Measurements from ENCODE around the gene WDR90.

The WDR90 gene

DNA sequence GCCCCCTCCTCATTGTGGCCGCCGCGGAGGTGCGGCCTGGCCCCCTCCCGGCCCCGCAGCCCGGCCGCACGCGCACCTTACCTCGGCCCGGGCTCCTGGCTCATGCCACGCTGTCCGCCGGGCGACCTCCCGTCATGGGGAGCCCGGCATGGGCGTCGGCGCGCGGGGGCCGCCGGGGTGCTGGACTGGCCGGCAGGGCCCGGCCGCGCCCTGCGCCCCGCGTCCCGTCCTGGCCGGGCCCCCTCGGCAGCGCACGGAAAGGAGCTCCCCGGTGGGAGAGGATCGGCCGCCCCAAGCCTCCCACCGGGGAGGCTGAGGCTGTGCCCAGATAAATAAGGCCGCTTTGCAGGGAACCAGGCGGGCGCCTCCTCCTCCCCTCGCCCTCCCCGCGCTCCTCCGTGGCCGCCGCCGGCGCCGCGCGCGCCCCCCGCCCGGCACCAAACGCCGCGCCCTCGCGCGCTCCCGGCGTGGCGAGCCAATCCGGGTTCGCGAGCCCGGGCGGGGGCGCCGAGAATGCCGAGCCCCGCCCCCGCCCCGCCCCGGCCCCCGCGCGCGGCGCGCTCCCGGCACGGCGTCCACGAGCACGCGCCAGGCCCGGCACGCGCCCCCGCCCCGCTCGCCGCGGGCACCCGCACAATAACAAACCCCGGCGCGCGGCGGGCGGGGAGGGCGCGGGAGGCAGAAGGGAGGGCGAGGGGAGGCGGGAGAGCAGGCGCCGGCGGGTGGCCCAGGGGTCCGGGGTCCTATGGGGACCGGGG, 56.4 kb downstream of the WDR90 start, which contains the start of gene FBXL16:
Gene FBXL16, minus strand, starts transcription at position 371 of the 758 bp plus-strand sequence. CDS start 8,396 bp downstream, outside the sequence.
- peaks cover 4% of the 10 kb centered on the region; the same call in 1 of the 2 replicates for H3K27me3 ChIP-seq (ENCODE audit: insufficient read depth, low read length)

GRCh38 chr16:706189-707061, 57.3 kb downstream of the WDR90 start:
- H3F3A ChIP-seq (ENCODE audit: insufficient read depth, low read length), result no peaks in the 10 kb centered on the region
- no peak overlapping the region for H3K4me2 ChIP-seq (ENCODE audit: low read length)
- H4K20me1 ChIP-seq (ENCODE audit: insufficient read depth, low read length), result no peaks in the 10 kb centered on the region
- peaks cover 8% of the 10 kb centered on the region; the same call in 1 of the 2 replicates for H3K27me3 ChIP-seq (ENCODE audit: insufficient read depth, low read length)
- H3K9me2 ChIP-seq (ENCODE audit: low read depth, low read length), result no peaks in the 10 kb centered on the region
- no peak overlapping the region for H3K27ac ChIP-seq (ENCODE audit: low read depth, low read length, poor library complexity, severe bottlenecking)
- H3K4me1 ChIP-seq (ENCODE audit: insufficient read depth, low read length, severe bottlenecking), result no peaks in the 10 kb centered on the region
- H3K9ac ChIP-seq (ENCODE audit: low read length), result no peak overlapping the region
- H3K79me2 ChIP-seq (ENCODE audit: insufficient read depth, low read length), result no peaks in the 10 kb centered on the region
- H3K4me3 ChIP-seq (ENCODE audit: low read depth, low read length, poor library complexity, severe bottlenecking), result no peak overlapping the region
- no peak for TF ChIP-seq EZH2 (IDR thresholded peaks at IDR 0.05; ENCODE audit: borderline replicate concordance, low read length)
- TF ChIP-seq, protein P1, sequence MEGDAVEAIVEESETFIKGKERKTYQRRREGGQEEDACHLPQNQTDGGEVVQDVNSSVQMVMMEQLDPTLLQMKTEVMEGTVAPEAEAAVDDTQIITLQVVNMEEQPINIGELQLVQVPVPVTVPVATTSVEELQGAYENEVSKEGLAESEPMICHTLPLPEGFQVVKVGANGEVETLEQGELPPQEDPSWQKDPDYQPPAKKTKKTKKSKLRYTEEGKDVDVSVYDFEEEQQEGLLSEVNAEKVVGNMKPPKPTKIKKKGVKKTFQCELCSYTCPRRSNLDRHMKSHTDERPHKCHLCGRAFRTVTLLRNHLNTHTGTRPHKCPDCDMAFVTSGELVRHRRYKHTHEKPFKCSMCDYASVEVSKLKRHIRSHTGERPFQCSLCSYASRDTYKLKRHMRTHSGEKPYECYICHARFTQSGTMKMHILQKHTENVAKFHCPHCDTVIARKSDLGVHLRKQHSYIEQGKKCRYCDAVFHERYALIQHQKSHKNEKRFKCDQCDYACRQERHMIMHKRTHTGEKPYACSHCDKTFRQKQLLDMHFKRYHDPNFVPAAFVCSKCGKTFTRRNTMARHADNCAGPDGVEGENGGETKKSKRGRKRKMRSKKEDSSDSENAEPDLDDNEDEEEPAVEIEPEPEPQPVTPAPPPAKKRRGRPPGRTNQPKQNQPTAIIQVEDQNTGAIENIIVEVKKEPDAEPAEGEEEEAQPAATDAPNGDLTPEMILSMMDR (IDR thresholded peaks at IDR 0.05; ENCODE audit: low read length), result no peak
- H3K36me3 ChIP-seq (ENCODE audit: insufficient read depth, low read length), result no peaks in the 10 kb centered on the region
- H2AFZ ChIP-seq (ENCODE audit: low read length), result no peak overlapping the region
- no peaks in the 10 kb centered on the region for H3K9me3 ChIP-seq (ENCODE audit: low read length)

More for the DNA sequence above, 56.4 kb downstream of the WDR90 start, which contains the start of gene FBXL16:
- Histone ChIP-seq H3K27ac (ENCODE audit: low read depth, low read length, poor library complexity, severe bottlenecking) (no peak within 1 kb of the TSS), H3K9me2 (ENCODE audit: low read depth, low read length) (no peaks in the 10 kb centered on the region), H3F3A (ENCODE audit: insufficient read depth, low read length) (no peaks in the 10 kb centered on the region), H3K9me3 (ENCODE audit: low read length) (no peaks in the 10 kb centered on the region), H3K4me3 (ENCODE audit: low read depth, low read length, poor library complexity, severe bottlenecking) (no peak within 1 kb of the TSS), H3K9ac (ENCODE audit: low read length) (no peak within 1 kb of the TSS), H4K20me1 (ENCODE audit: insufficient read depth, low read length) (no peaks in the 10 kb centered on the region), H2AFZ (ENCODE audit: low read length) (no peak within 1 kb of the TSS), H3K36me3 (ENCODE audit: insufficient read depth, low read length) (no peaks in the 10 kb centered on the region), H3K4me1 (ENCODE audit: insufficient read depth, low read length, severe bottlenecking) (no peaks in the 10 kb centered on the region), H3K79me2 (ENCODE audit: insufficient read depth, low read length) (no peaks in the 10 kb centered on the region), H3K4me2 (ENCODE audit: low read length) (no peak within 1 kb of the TSS)
- no peak for TF ChIP-seq EZH2 (IDR thresholded peaks at IDR 0.05; ENCODE audit: borderline replicate concordance, low read length)
- TF ChIP-seq, protein P1 (IDR thresholded peaks at IDR 0.05; ENCODE audit: low read length), result no peak

- Histone ChIP-seq H3K27me3 (ENCODE audit: insufficient read depth, low read length) (peaks cover 8% of the 10 kb centered on the region; the same call in 1 of the 2 replicates), H3K4me3 (ENCODE audit: low read depth, low read length, poor library complexity, severe bottlenecking) (no peak overlapping the region), H3K4me1 (ENCODE audit: insufficient read depth, low read length, severe bottlenecking) (no peaks in the 10 kb centered on the region), H3K36me3 (ENCODE audit: insufficient read depth, low read length) (no peaks in the 10 kb centered on the region), H2AFZ (ENCODE audit: low read length) (no peak overlapping the region), H3K9me3 (ENCODE audit: low read length) (no peaks in the 10 kb centered on the region), H4K20me1 (ENCODE audit: insufficient read depth, low read length) (no peaks in the 10 kb centered on the region), H3K4me2 (ENCODE audit: low read length) (no peak overlapping the region), H3K27ac (ENCODE audit: low read depth, low read length, poor library complexity, severe bottlenecking) (no peak overlapping the region), H3F3A (ENCODE audit: insufficient read depth, low read length) (no peaks in the 10 kb centered on the region), H3K9me2 (ENCODE audit: low read depth, low read length) (no peaks in the 10 kb centered on the region), H3K9ac (ENCODE audit: low read length) (no peak overlapping the region), H3K79me2 (ENCODE audit: insufficient read depth, low read length) (no peaks in the 10 kb centered on the region)
- TF ChIP-seq, protein P1 (IDR thresholded peaks at IDR 0.05; ENCODE audit: low read length), result no peak
- no peak for TF ChIP-seq EZH2 (IDR thresholded peaks at IDR 0.05; ENCODE audit: borderline replicate concordance, low read length)
Measured at GRCh38 chr16:707062-707538, 57.9 kb downstream of the WDR90 start.
